A673 (cell line): ENCODE measurements around the gene FLT1. TPM values are rescaled to one million over a fixed set of nuclear protein-coding genes. Genes with fewer than 3 reads are reported as not detected.

Experiments
- BruUV-seq: library from RNA; stranded (reverse); fragments of 400-500 nt; replicated peaks from 2 replicates; lab custom pipeline; 2021; lab: Mats Ljungman, UMichigan
- CTCF ChIA-PET: fragments of 300-600 bp; sonication (Branson Sonifier 250); formaldehyde crosslinking; loops from one replicate; lab custom pipeline; 2022; ENCODE audit warnings: antibody characterized with exemption; lab: Charles Lee
- POLR2A ChIA-PET: fragments of 300-600 bp; sonication (Branson Sonifier 250); formaldehyde crosslinking; loops from one replicate; lab custom pipeline; 2022; ENCODE audit warnings: antibody characterized with exemption; ENCODE audit not compliant: low non-redundant PET; lab: Charles Lee
- DNase-seq: peaks from one replicate; pipeline ENCODE4 v3.0.0-alpha.2; 2015; ENCODE audit warnings: low spot score
- H3K27ac ChIP-seq: fragments of 200-600 bp; sonication (generic); 2 replicates; pipeline ENCODE4 v1.5.1; 2016; ENCODE audit warnings: mixed run types, low read depth, mild to moderate bottlenecking, mixed read lengths, antibody characterized with exemption, low read length; ENCODE audit not compliant: poor library complexity, severe bottlenecking
- H3K27me3 ChIP-seq: fragments of 200-600 bp; sonication (generic); replicated peaks from 2 replicates; pipeline ENCODE4 v1.6.1; 2017; ENCODE audit warnings: mixed run types, low read depth, mild to moderate bottlenecking, mixed read lengths, antibody characterized with exemption, low read length; ENCODE audit not compliant: insufficient read depth, poor library complexity
- H3K36me3 ChIP-seq: fragments of 200-600 bp; sonication (generic); 2 replicates; pipeline ENCODE4 v1.6.1; 2016; ENCODE audit warnings: mixed run types, mild to moderate bottlenecking, mixed read lengths, antibody characterized with exemption, low read length; ENCODE audit not compliant: insufficient read depth, poor library complexity, severe bottlenecking
- H3K4me1 ChIP-seq: fragments of 200-600 bp; sonication (generic); 2 replicates; pipeline ENCODE4 v1.6.1; 2017; ENCODE audit warnings: mixed run types, mild to moderate bottlenecking, mixed read lengths, antibody characterized with exemption, low read length; ENCODE audit not compliant: insufficient read depth, poor library complexity, severe bottlenecking
- H3K4me3 ChIP-seq: fragments of 200-600 bp; sonication (generic); 2 replicates; pipeline ENCODE4 v1.5.1; 2016; ENCODE audit warnings: low read depth, mixed run types, mild to moderate bottlenecking, mixed read lengths, low read length; ENCODE audit not compliant: poor library complexity, severe bottlenecking
- H3K9me3 ChIP-seq: fragments of 200-600 bp; sonication (generic); 2 replicates; pipeline ENCODE4 v1.6.1; 2016; ENCODE audit warnings: mixed run types, low read depth, mild to moderate bottlenecking, mixed read lengths, antibody characterized with exemption, low read length; ENCODE audit not compliant: poor library complexity, severe bottlenecking
- CTCF ChIP-seq: fragments of 300-800, 200-600 bp; sonication (generic); conservative IDR thresholded peaks from 2 replicates; pipeline ENCODE4 v1.5.1; 2017; ENCODE audit warnings: low read depth, mild to moderate bottlenecking, antibody characterized with exemption, low read length, moderate library complexity, mixed read lengths
- EZH2 ChIP-seq: fragments of 200-600 bp; sonication (generic); IDR thresholded peaks from 2 replicates; pipeline ENCODE4 v1.6.1; 2017; ENCODE audit warnings: borderline replicate concordance, low read depth, mild to moderate bottlenecking, mixed read lengths, antibody characterized with exemption, low read length; ENCODE audit not compliant: poor library complexity, severe bottlenecking
- intact Hi-C: fragments of 100-400 bp; cut with micrococcal nuclease; formaldehyde crosslinking; loops from one replicate; pipeline ENCODE4 v1.10.0; 2022; ENCODE audit not compliant: unreplicated experiment
- total RNA-seq: library from RNA; stranded (reverse); gene quantifications from 2 replicates; pipeline ENCODE4 v1.2.3, GENCODE V29; 2021

Gene FLT1
- total RNA-seq, 1 experiment from 2014 or later: 5.2 TPM

GRCh38 chr13:28452755-28453154, 42.2 kb downstream of the FLT1 start:
- intact Hi-C loops: no loop called here
- no peak for DNase-seq
- no peak overlapping the region for H3K4me3 ChIP-seq
- CTCF ChIA-PET: no interaction called here
- no TSS peak for BruUV-seq
- POLR2A ChIA-PET: no interaction called here
- peaks cover 3% of the 10 kb centered on the region for H3K9me3 ChIP-seq
- peaks cover 32% of the 10 kb centered on the region for H3K4me1 ChIP-seq
- TF ChIP-seq EZH2 (no peak), CTCF (no peak)
- no peaks in the 10 kb centered on the region for H3K36me3 ChIP-seq
- H3K27me3 ChIP-seq: no peaks in the 10 kb centered on the region
- H3K27ac ChIP-seq: no peak overlapping the region

GRCh38 chr13:28451482-28452217, 43.3 kb downstream of the FLT1 start:
- Histone ChIP-seq H3K27ac (no peak overlapping the region), H3K9me3 (peaks cover 4% of the 10 kb centered on the region), H3K4me3 (no peak overlapping the region), H3K4me1 (peaks cover 32% of the 10 kb centered on the region), H3K36me3 (no peaks in the 10 kb centered on the region), H3K27me3 (no peaks in the 10 kb centered on the region)
- TF ChIP-seq EZH2: no peak
- TF ChIP-seq CTCF: no peak
- ChIA-PET POLR2A (interaction anchor here (0.6 kb wide), 1 partner anchor 99 kb away, joined by 3 read pairs; no protein-coding TSS in a partner anchor), CTCF (no interaction called here)
- no TSS peak for BruUV-seq
- no peak for DNase-seq
- intact Hi-C loops: no loop called here

- peak; percentile 57 for DNase-seq
- H3K27me3 ChIP-seq: no peaks in the 10 kb centered on the region
- peak overlapping the region; percentile 12 for H3K27ac ChIP-seq
- ChIA-PET POLR2A (no interaction called here), CTCF (no interaction called here)
- intact Hi-C loops: no loop called here
- TF ChIP-seq EZH2: no peak
- TF ChIP-seq CTCF: no peak
- peaks cover 4% of the 10 kb centered on the region for H3K9me3 ChIP-seq
- H3K36me3 ChIP-seq: no peaks in the 10 kb centered on the region
- H3K4me3 ChIP-seq: no peak overlapping the region
- peaks cover 32% of the 10 kb centered on the region for H3K4me1 ChIP-seq
- BruUV-seq: no TSS peak
Measured at GRCh38 chr13:28449826-28450773, 44.8 kb downstream of the FLT1 start.
